ENCODE results near the gene SRRT. TPM values are rescaled to one million over a fixed set of nuclear protein-coding genes. Genes with fewer than 3 reads are reported as not detected.

The SRRT gene
- total and polyA plus RNA-seq, 2 donors (not counting 3 experiments of a cell fraction or from before 2014, with no cell fraction given), result 58.6 to 199 TPM

DNA sequence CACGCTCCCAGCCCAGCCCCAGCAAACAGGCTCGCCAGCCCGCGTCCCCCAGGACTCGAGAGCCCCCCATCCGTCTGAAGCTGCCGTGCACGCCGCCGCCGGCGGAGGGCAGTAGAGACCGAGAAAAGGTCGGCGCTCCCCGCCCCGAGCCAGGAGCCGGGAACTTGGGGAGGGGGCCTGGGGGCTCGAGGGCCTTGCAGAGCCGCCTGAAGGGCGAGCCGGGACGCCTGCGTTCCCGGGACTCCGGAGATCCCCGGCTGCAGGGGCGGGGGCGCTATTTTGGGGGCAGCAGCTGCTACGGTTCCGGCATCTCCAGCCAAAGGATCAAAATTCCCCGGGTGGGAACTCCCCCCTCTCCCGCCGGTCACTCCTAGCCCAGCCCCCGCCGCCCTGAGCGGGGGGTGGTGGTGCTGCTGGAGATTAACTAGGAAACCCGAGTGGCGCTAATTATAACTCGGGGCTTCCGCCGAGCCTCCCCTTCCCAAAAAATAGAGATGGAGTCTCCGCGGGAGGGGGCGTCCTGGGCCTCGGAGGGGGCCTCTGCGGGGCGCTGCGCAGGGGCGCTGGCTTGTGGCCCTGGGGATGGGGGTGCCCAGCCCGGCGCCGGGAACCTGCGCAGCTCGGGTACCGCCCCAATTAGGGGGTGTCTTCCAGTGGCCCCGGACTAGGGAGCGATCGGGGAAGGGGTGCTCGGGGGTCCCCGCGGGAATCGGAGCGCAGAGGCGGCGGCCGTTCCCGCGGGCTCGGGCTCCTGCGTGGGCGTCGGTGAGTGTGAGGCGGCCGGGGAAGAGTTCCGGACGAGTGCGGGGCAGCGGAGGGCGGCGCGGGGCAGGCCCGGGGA, 20.2 kb downstream of the SRRT start:
- H2AFZ ChIP-seq (ENCODE audit: low read depth, low read length), result no peak overlapping the region

More for the DNA sequence above, 20.2 kb downstream of the SRRT start:
- no peak for TF ChIP-seq MAX (IDR thresholded peaks at IDR 0.05; ENCODE audit: insufficient read depth, insufficient read length)
- TF ChIP-seq CTCF (IDR thresholded peaks at IDR 0.05; ENCODE audit: extremely low read depth in 1 of 2, insufficient read depth in 1 of 2, low read depth in 1 of 2, low read length in 2 of 2), result peak; percentile 65 to 88
- dilution Hi-C loops (cut with MboI; ENCODE audit: extremely low pct_ligation_motif_present, low sequenced_read_pairs), result no loop called here
- H3K4me1 ChIP-seq (ENCODE audit: control insufficient read depth, extremely low read depth, insufficient read depth, low read length), result peaks cover 19% of the 10 kb centered on the region
- H3K9ac ChIP-seq (replicated peaks; ENCODE audit: extremely low read depth, insufficient read depth, low read length), result no peak overlapping the region
- ChIA-PET CTCF (interaction anchor here (0.7 to 2.5 kb wide), 15 partner anchors 10 to 388 kb away, joined by 3 to 44 read pairs (median 5); partner anchors contain the start of genes CLDN15, POP7 and SRRT), POLR2A (interaction anchor here (0.9 kb wide), 1 partner anchor 232 kb away, joined by 3 read pairs; the partner anchor contains the start of gene SERPINE1)
- H3K27me3 ChIP-seq (ENCODE audit: control insufficient read depth in 2 of 2, insufficient read depth in 2 of 2, low read length in 2 of 2), result peaks cover 9 to 19% of the 10 kb centered on the region in 2 experiments
- H3K9me3 ChIP-seq (replicated peaks; ENCODE audit: control insufficient read depth, insufficient read depth, low read length), result no peaks in the 10 kb centered on the region
- DNase-seq (ENCODE audit: low read depth, low spot score), result no peak
- no peak overlapping the region for H3K4me2 ChIP-seq (ENCODE audit: insufficient read depth, low read length)
- H3K4me3 ChIP-seq (replicated peaks in 1 of 3; ENCODE audit: insufficient read depth in 1 of 3, low read depth in 1 of 3, low read length in 3 of 3), result peak overlapping the region in 1 of 3 experiments; percentile 4
- no peaks in the 10 kb centered on the region for H4K20me1 ChIP-seq (replicated peaks; ENCODE audit: control insufficient read depth, extremely low read depth, insufficient read depth, low read length)
- intact Hi-C loops (cut with micrococcal nuclease), result loop anchor here (1.0 to 10.0 kb wide), 4 partner anchors 72 to 400 kb away; partner anchors contain the start of genes MUC12 and VGF
- no peaks in the 10 kb centered on the region for H3K79me2 ChIP-seq (ENCODE audit: control insufficient read depth, insufficient read depth, low read length)
- no peak overlapping the region for H3K27ac ChIP-seq (ENCODE audit: insufficient read depth, low read depth, low read length)
- H3K36me3 ChIP-seq (ENCODE audit: control insufficient read depth in 2 of 2, extremely low read depth in 1 of 2, insufficient read depth in 2 of 2, low read length in 2 of 2), result no peaks in the 10 kb centered on the region
- no peak for FAIRE-seq
- no peaks in the 10 kb centered on the region for H3K9me1 ChIP-seq (replicated peaks; ENCODE audit: control insufficient read depth, extremely low read depth, insufficient read depth, low read length)
- BruUV-seq (replicated peaks), result no TSS peak
